OCI-M2 (cell line): ENCODE measurements around the gene PDGFC.
"Not testable (repeated sequence)": the region's sequence is repeated elsewhere in the genome, so short reads cannot be mapped to it uniquely, and the experiment has no call there.

Source experiments
- DNase-seq: peaks from one replicate; lab custom pipeline; 2025; ENCODE audit not compliant: unreplicated experiment; lab: John Stamatoyannopoulos, UW

PDGFC gene

GRCh38 chr4:156952078-156952759 is 19.4 kb downstream of the PDGFC start:
- no peak for DNase-seq

GRCh38 chr4:156950948-156951347 is 20.7 kb downstream of the PDGFC start:
- no peak for DNase-seq

GRCh38 chr4:156950090-156950489 is 21.5 kb downstream of the PDGFC start:
- no peak for DNase-seq

GRCh38 chr4:156949373-156949814 is 22.2 kb downstream of the PDGFC start:
- no peak for DNase-seq

GRCh38 chr4:156948738-156949137 is 22.9 kb downstream of the PDGFC start:
- no peak for DNase-seq

GRCh38 chr4:156948133-156948532 is 23.5 kb downstream of the PDGFC start:
- DNase-seq = no peak

- DNase-seq = no peak
Measured at GRCh38 chr4:156946516-156947424, 24.8 kb downstream of the PDGFC start.

GRCh38 chr4:156945532-156945931 is 26.1 kb downstream of the PDGFC start:
- DNase-seq = no peak

GRCh38 chr4:156942991-156943390 is 28.6 kb downstream of the PDGFC start:
- DNase-seq = no peak

GRCh38 chr4:156941940-156942548 is 29.6 kb downstream of the PDGFC start:
- DNase-seq = no peak

- DNase-seq = no peak
Measured at GRCh38 chr4:156939801-156940200, 31.8 kb downstream of the PDGFC start.

GRCh38 chr4:156939139-156939538 is 32.5 kb downstream of the PDGFC start:
- DNase-seq = no peak

- no peak for DNase-seq
Measured at GRCh38 chr4:156934259-156934635, 37.4 kb downstream of the PDGFC start.

GRCh38 chr4:156933633-156934258 is 37.9 kb downstream of the PDGFC start:
- DNase-seq = no peak

GRCh38 chr4:156932360-156932759 is 39.2 kb downstream of the PDGFC start:
- DNase-seq = not testable (repeated sequence)

- no peak for DNase-seq
Measured at GRCh38 chr4:156931267-156931666, 40.3 kb downstream of the PDGFC start.

- DNase-seq = no peak
Measured at GRCh38 chr4:156929386-156930105, 42.1 kb downstream of the PDGFC start.

- DNase-seq = no peak
Measured at GRCh38 chr4:156924774-156925315, 46.8 kb downstream of the PDGFC start.

GRCh38 chr4:156923525-156923924 is 48.1 kb downstream of the PDGFC start:
- DNase-seq = no peak

- DNase-seq = no peak
Measured at GRCh38 chr4:156915221-156915620, 56.4 kb downstream of the PDGFC start.
